ENCODE measurements around the gene SULT1C2.
"Not testable (repeated sequence)": the region's sequence is repeated elsewhere in the genome, so short reads cannot be mapped to it uniquely, and the experiment has no call there.

Gene SULT1C2

GRCh38 chr2:108354136-108354535 lies 65.4 kb downstream of the SULT1C2 start:
- Histone ChIP-seq H3K36me3 (ENCODE audit: insufficient read depth, low read length) (no peaks in the 10 kb centered on the region), H3K4me1 (ENCODE audit: insufficient read depth, low read length, poor library complexity, severe bottlenecking) (no peaks in the 10 kb centered on the region), H3F3A (ENCODE audit: low read depth) (no peaks in the 10 kb centered on the region), H3K27me3 (ENCODE audit: insufficient read depth, low read length, poor library complexity, severe bottlenecking) (no peaks in the 10 kb centered on the region), H3K79me2 (ENCODE audit: insufficient read depth, low read length) (no peaks in the 10 kb centered on the region), H3K4me3 (ENCODE audit: low read length, poor library complexity, severe bottlenecking) (no peak overlapping the region), H2AFZ (ENCODE audit: low read length) (no peak overlapping the region), H4K20me1 (ENCODE audit: insufficient read depth, low read length, poor library complexity, severe bottlenecking) (no peaks in the 10 kb centered on the region), H3K9ac (ENCODE audit: low read depth, low read length, poor library complexity, severe bottlenecking) (no peak overlapping the region), H3K4me2 (ENCODE audit: low read depth, low read length, poor library complexity, severe bottlenecking) (no peak overlapping the region), H3K9me2 (replicated peaks; ENCODE audit: low read depth, low read length) (no peaks in the 10 kb centered on the region), H3K9me3 (ENCODE audit: insufficient read depth, low read depth, low read length) (no peaks in the 10 kb centered on the region)
- TF ChIP-seq EZH2phosphoT487 (IDR thresholded peaks at IDR 0.05; ENCODE audit: borderline replicate concordance) (no peak), CTCF (conservative IDR thresholded peaks at IDR 0.05; ENCODE audit: low read length) (no peak)

- H3K4me3 ChIP-seq (ENCODE audit: low read length, poor library complexity, severe bottlenecking), result no peak overlapping the region
- no peaks in the 10 kb centered on the region for H3K79me2 ChIP-seq (ENCODE audit: insufficient read depth, low read length)
- H3K27me3 ChIP-seq (ENCODE audit: insufficient read depth, low read length, poor library complexity, severe bottlenecking), result no peaks in the 10 kb centered on the region
- H3F3A ChIP-seq (ENCODE audit: low read depth), result no peaks in the 10 kb centered on the region
- H3K4me2 ChIP-seq (ENCODE audit: low read depth, low read length, poor library complexity, severe bottlenecking), result no peak overlapping the region
- H2AFZ ChIP-seq (ENCODE audit: low read length), result no peak overlapping the region
- H4K20me1 ChIP-seq (ENCODE audit: insufficient read depth, low read length, poor library complexity, severe bottlenecking), result no peaks in the 10 kb centered on the region
- H3K9me3 ChIP-seq (ENCODE audit: insufficient read depth, low read depth, low read length), result no peaks in the 10 kb centered on the region
- H3K9me2 ChIP-seq (replicated peaks; ENCODE audit: low read depth, low read length), result no peaks in the 10 kb centered on the region
- H3K9ac ChIP-seq (ENCODE audit: low read depth, low read length, poor library complexity, severe bottlenecking), result no peak overlapping the region
- H3K36me3 ChIP-seq (ENCODE audit: insufficient read depth, low read length), result no peaks in the 10 kb centered on the region
- TF ChIP-seq EZH2phosphoT487 (IDR thresholded peaks at IDR 0.05; ENCODE audit: borderline replicate concordance) (no peak), CTCF (conservative IDR thresholded peaks at IDR 0.05; ENCODE audit: low read length) (no peak)
- H3K4me1 ChIP-seq (ENCODE audit: insufficient read depth, low read length, poor library complexity, severe bottlenecking), result no peaks in the 10 kb centered on the region
These were observed 67.4 kb downstream of the SULT1C2 start for GRCh38 chr2:108355906-108356734.

GRCh38 chr2:108359336-108359735 lies 70.6 kb downstream of the SULT1C2 start:
- H3K4me2 ChIP-seq (ENCODE audit: low read depth, low read length, poor library complexity, severe bottlenecking); H3F3A ChIP-seq (ENCODE audit: low read depth); H3K27me3 ChIP-seq (ENCODE audit: insufficient read depth, low read length, poor library complexity, severe bottlenecking); H3K4me3 ChIP-seq (ENCODE audit: low read length, poor library complexity, severe bottlenecking); H3K9me2 ChIP-seq (replicated peaks; ENCODE audit: low read depth, low read length); H3K36me3 ChIP-seq (ENCODE audit: insufficient read depth, low read length); H4K20me1 ChIP-seq (ENCODE audit: insufficient read depth, low read length, poor library complexity, severe bottlenecking); H3K79me2 ChIP-seq (ENCODE audit: insufficient read depth, low read length); H3K9me3 ChIP-seq (ENCODE audit: insufficient read depth, low read depth, low read length); H2AFZ ChIP-seq (ENCODE audit: low read length); H3K9ac ChIP-seq (ENCODE audit: low read depth, low read length, poor library complexity, severe bottlenecking): not testable (repeated sequence)
- H3K4me1 ChIP-seq (ENCODE audit: insufficient read depth, low read length, poor library complexity, severe bottlenecking), result peaks cover 12% of the 10 kb centered on the region

Measured in Loucy (cell line).